ENCODE measurements around the gene GRPEL2.

The GRPEL2 gene

DNA sequence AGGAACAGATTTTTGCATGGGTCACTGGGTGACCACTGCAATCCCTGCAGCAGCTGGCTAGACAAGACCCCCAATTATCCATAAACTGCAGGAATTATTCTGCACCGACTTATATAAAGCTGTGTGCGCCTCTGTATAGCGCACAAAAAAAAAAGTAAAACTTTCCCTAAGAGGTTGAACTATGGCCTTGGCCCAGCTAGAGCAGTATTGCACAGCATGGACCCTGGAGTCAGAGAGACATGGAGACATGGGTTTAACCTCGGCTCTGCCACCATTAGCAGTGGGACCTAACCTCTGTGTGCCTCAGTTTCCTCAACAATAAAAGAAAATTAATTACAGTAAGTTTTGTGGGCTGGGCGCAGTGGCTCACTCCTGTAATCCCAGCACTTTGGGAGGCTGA is 17.1 kb upstream of the GRPEL2 start:
- no peaks in the 10 kb centered on the region for H3K36me3 Mint-ChIP-seq (ENCODE audit: low read depth)
- no peaks in the 10 kb centered on the region for H3K27me3 Mint-ChIP-seq
- no peak overlapping the region for H3K4me3 Mint-ChIP-seq
- DNase-seq (no peak), ATAC-seq (no peak)
- no peak overlapping the region for H3K27ac Mint-ChIP-seq
- no peaks in the 10 kb centered on the region for H3K9me3 Mint-ChIP-seq
- no peaks in the 10 kb centered on the region for H3K4me1 Mint-ChIP-seq

DNA sequence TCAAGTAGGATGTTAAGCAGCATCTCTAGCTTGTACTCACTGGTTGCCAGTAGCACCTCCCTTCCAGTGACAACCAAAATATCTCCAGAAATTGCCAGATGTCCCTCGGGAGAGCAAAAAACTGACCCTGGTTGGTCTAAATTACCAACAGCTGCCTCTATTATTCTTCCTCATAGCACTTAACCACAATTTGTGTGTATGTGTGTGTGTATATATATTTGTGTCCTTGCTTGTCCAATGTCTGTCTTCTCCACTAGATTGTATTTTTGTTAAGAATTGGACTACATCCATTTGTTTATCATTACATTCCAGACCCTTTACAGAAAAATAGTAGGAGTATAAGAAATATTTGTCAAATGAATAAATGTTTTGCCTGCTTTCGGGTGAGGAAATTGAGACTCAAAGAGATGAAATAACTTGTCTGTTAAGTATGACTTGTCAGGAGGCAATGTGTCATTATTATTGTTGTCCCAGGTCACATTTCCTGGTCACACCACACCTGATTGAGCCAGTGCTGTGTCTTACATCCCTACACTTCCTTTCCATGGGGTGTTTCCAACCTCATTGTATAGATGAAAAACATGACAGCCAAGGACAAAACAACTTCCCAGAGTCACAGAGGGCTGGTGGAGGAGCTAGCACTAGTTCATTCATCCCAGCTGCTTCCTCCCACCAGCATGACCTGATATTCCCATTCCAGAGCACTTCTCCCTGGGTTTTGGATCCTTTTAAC is 11.4 kb upstream of the GRPEL2 start:
- Mint-ChIP-seq H3K36me3 (ENCODE audit: low read depth) (no peaks in the 10 kb centered on the region), H3K4me3 (no peak overlapping the region), H3K4me1 (no peaks in the 10 kb centered on the region), H3K27me3 (peaks cover 3% of the 10 kb centered on the region), H3K9me3 (no peaks in the 10 kb centered on the region), H3K27ac (no peak overlapping the region)
- DNase-seq, result no peak
- ATAC-seq, result no peak

DNA sequence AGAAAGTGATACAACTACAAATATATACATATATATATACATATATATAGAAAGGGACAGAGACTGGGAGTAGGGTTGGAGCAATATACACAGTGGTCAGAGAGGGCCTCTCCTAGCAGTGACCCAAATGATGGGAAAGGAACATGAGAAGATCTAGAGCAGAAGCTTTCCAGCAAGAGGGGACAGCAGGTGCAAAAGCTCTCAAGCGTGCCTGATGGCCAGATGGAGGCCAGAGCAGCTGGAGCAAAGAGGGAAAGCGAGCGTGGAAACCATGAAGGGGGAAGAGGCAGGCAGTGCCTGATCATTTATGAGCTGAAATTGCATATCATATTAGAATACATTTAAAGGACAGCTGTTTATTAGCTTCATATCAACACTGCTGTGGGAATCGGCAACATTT is 7.6 kb upstream of the GRPEL2 start:
- Mint-ChIP-seq H3K27me3 (peaks cover 3% of the 10 kb centered on the region), H3K4me1 (no peaks in the 10 kb centered on the region), H3K9me3 (no peaks in the 10 kb centered on the region), H3K27ac (no peak overlapping the region), H3K36me3 (ENCODE audit: low read depth) (no peaks in the 10 kb centered on the region), H3K4me3 (no peak overlapping the region)
- ATAC-seq (no peak), DNase-seq (no peak)

DNA sequence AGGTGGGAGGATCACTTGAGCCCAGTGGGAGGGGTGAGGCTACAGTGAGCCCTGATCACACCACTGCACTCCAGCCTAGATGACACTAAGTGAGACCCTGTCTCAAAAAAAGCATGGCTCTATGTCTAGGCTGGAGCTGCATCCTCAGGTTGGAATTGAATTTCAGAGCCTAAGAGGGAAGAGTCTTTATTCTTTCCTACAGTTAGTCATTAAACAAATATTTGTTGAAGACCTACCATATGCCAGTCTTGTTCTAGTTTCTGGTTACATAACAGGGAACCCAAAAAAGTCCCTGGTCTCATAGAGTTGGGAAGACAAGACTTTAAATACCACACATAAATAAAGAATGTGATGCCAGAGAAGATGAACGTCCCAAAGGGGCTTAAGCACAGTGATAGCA is 6.9 kb upstream of the GRPEL2 start:
- Mint-ChIP-seq H3K4me3 (no peak overlapping the region), H3K36me3 (ENCODE audit: low read depth) (no peaks in the 10 kb centered on the region), H3K9me3 (no peaks in the 10 kb centered on the region), H3K27ac (no peak overlapping the region), H3K27me3 (peaks cover 3% of the 10 kb centered on the region), H3K4me1 (no peaks in the 10 kb centered on the region)
- DNase-seq (no peak), ATAC-seq (no peak)

DNA sequence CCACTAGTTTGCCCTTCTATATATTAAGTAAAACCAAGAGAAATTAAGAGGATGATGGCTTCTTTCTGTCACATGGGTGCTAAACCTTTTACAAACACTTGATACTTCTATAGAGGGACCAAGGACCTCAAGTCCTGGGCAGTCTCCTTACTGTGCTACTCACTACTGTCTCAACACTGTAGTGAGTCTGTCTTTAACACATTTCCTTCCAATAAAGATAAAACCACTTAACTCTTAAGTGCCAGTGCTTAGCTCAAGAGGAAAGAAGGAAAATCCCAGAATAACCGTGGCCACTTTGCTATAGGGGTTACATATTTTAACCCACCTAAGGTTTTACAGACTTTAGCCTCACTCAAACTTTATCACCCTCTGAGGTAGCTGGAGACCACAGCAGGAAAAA is 4.4 kb upstream of the GRPEL2 start:
- Mint-ChIP-seq H3K4me1 (peaks cover 15% of the 10 kb centered on the region), H3K9me3 (no peaks in the 10 kb centered on the region), H3K27ac (no peak overlapping the region), H3K27me3 (peaks cover 3% of the 10 kb centered on the region), H3K4me3 (no peak overlapping the region), H3K36me3 (ENCODE audit: low read depth) (peaks cover 6% of the 10 kb centered on the region)
- DNase-seq (no peak), ATAC-seq (no peak)

DNA sequence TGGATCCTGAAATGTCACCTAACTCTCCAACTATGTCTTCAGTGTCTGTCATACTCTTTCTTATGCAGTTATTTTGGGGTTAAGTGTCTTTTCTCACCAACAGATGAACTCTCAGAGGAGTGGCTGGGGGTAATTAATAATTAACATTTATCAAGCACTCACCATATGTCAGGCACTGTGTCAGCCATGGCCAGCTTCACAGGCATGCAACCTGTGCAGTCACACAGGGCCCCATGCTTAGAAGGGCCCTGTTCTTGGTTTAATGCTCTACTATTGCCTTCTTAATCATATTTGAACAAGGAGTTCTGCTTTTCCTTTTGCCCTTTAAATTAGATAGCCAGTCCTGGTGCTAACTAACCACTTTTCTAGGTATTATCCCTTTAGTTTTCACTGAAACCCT is 3.4 kb upstream of the GRPEL2 start:
- no peak for ATAC-seq
- Mint-ChIP-seq H3K36me3 (ENCODE audit: low read depth) (peaks cover 11% of the 10 kb centered on the region), H3K27ac (no peak overlapping the region), H3K4me1 (peaks cover 20% of the 10 kb centered on the region), H3K9me3 (no peaks in the 10 kb centered on the region), H3K27me3 (peaks cover 3% of the 10 kb centered on the region), H3K4me3 (no peak overlapping the region)
- DNase-seq, result no peak

DNA sequence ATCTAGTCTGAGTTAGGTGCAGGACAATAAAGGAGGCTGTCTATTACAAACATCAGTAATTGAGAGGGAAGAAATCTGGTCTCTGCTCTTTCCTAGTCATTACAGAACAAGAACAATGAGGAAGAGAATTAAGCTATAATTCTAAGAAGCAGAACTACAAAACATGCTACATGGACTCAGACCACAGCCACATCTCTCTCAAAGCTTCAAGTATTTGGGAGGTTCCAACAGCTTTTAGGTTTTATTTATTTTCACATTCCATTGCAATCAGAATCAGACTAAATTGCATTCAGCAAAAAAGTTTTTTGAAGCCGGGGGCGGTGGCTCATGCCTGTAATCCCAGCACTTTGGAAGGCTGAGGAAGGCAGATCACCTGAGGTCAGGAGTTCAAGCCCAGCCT is 1.1 kb upstream of the GRPEL2 start:
- H3K27me3 Mint-ChIP-seq, result no peaks in the 10 kb centered on the region
- ATAC-seq (no peak), DNase-seq (no peak)
- peak overlapping the region; percentile 11 for H3K27ac Mint-ChIP-seq
- no peaks in the 10 kb centered on the region for H3K9me3 Mint-ChIP-seq
- H3K4me1 Mint-ChIP-seq, result peaks cover 43% of the 10 kb centered on the region
- peak overlapping the region; percentile 95 for H3K4me3 Mint-ChIP-seq
- H3K36me3 Mint-ChIP-seq (ENCODE audit: low read depth), result peaks cover 34% of the 10 kb centered on the region

DNA sequence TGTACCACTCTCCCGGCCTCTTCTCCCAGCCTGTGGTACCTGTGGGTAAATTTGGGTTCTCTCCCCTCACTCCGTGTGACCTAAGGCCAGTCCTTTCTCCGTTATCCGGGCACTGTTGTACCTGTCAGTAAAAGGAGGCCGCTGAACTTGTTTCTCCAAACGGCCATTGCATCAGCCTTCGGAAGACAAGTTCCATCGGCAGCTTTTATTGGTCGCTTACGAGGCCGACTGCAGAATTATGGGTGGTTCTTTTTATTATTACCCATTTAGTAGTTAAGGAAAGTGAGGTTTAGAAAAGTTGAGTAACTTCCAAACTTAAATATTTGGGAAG is 558 bp downstream of the GRPEL2 start:
- Mint-ChIP-seq H3K27ac (peak overlapping the region; percentile 94), H3K4me3 (peak overlapping the region; percentile 95), H3K9me3 (no peaks in the 10 kb centered on the region), H3K4me1 (peaks cover 58% of the 10 kb centered on the region), H3K27me3 (no peaks in the 10 kb centered on the region), H3K36me3 (ENCODE audit: low read depth) (peaks cover 51% of the 10 kb centered on the region)
- ATAC-seq, result no peak
- peak; percentile 25 for DNase-seq

DNA sequence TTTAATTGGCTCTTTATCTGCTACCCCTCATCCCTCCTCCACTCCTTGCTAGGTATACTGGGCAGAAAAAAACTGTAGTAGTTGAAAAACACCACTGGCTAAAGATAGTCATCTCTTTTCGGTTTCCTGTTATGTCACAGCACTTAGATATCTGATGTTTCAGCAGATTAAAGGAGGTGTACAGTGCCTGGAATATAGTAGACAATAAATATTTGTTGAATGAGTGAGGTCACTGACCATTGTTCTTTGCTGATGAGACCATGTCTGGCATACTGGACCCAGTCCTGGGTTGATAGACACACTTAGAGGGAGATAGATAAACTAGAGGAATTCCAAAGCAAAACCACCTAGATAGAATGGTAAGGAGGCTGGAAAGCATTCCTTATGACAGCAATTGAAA is 3.2 kb downstream of the GRPEL2 start:
- Mint-ChIP-seq H3K27ac (peak overlapping the region; percentile 82), H3K4me3 (peak overlapping the region; percentile 95), H3K27me3 (no peaks in the 10 kb centered on the region), H3K36me3 (ENCODE audit: low read depth) (peaks cover 74% of the 10 kb centered on the region), H3K9me3 (no peaks in the 10 kb centered on the region), H3K4me1 (peaks cover 79% of the 10 kb centered on the region)
- ATAC-seq, result no peak
- no peak for DNase-seq

DNA sequence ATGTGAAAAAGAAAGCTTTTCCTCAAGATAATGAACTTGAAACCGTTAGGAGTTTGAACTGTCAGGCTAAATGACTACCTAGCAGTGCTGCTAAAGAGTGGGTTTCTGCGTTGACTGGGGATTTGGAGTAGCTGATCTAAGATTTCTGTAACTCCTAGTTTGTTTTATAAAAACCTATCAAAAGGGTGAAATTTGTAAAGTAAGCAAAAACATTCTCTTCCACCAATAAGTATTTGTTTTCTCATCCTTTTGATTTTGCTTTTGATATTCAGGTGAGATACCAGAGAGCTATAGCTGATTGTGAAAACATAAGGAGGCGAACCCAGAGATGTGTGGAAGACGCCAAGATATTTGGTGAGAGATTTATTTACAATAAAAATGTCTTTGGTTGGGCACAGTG is 4.1 kb downstream of the GRPEL2 start:
- Mint-ChIP-seq H3K4me1 (peaks cover 78% of the 10 kb centered on the region), H3K36me3 (ENCODE audit: low read depth) (peaks cover 81% of the 10 kb centered on the region), H3K27me3 (no peaks in the 10 kb centered on the region), H3K27ac (no peak overlapping the region), H3K4me3 (no peak overlapping the region), H3K9me3 (no peaks in the 10 kb centered on the region)
- ATAC-seq, result no peak
- no peak for DNase-seq

DNA sequence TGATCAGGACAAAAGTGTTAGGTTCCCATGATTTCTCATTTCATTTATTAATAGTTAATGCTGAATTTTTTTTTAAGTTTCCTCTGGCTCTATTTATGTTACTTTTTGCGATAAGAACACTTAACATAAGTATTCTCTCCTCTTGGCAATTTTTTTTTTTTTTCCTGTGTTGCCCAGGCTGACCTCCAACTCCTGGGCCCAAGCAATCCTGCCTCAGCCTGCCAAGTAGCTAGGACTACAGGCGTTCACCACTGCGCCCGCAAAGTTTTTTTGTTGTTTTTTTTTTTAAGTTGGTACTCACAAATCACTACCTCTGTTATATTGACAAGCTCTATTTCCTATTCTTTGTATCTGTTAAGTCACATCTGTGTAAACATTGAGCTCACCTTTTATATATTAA is 6.9 kb downstream of the GRPEL2 start:
- Mint-ChIP-seq H3K36me3 (ENCODE audit: low read depth) (peaks cover 81% of the 10 kb centered on the region), H3K27ac (no peak overlapping the region), H3K4me1 (peaks cover 83% of the 10 kb centered on the region), H3K4me3 (no peak overlapping the region), H3K27me3 (no peaks in the 10 kb centered on the region), H3K9me3 (no peaks in the 10 kb centered on the region)
- ATAC-seq (no peak), DNase-seq (no peak)

DNA sequence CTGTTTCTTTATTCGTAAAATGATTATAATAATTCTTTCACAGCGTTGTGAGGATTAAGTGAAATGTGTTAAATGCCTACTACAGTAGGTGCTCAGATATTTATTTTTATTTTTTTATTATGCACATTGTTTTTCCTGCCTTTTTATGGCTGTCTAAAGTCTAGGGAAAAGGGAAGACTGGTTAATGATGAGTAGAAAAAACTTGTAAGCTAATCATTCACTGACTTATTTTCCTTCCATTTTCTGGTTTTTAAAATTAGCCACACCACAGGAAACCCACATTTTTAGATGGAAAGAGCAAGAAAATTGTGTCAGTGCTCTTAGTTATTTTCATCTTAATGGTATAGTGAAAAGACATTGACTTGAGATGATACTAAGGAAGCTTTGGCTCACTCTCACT is 8.6 kb downstream of the GRPEL2 start:
- no peak overlapping the region for H3K4me3 Mint-ChIP-seq
- no peaks in the 10 kb centered on the region for H3K27me3 Mint-ChIP-seq
- peak overlapping the region; percentile 13 for H3K27ac Mint-ChIP-seq
- peaks cover 64% of the 10 kb centered on the region for H3K36me3 Mint-ChIP-seq (ENCODE audit: low read depth)
- ATAC-seq, result no peak
- no peaks in the 10 kb centered on the region for H3K9me3 Mint-ChIP-seq
- H3K4me1 Mint-ChIP-seq, result peaks cover 77% of the 10 kb centered on the region
- DNase-seq, result no peak

DNA sequence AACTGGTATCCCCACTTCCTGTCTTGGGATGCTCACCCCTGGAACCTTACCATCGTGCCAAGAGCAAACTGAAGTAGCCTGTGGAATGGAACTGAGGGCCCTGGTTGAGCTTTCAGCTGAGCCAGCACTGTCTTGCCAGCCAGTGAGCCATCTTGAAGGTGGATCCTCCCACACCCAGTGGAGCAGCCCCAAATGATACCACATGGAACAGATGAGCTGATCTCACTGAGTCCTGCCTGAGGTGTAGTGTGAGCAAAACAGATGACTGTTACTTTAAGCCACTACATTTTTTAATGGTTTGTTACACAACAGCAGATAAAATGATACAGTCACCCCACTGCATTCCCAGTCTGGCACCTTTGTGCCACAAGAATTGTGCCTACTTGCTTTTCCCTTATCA is 10.4 kb downstream of the GRPEL2 start:
- Mint-ChIP-seq H3K9me3 (no peaks in the 10 kb centered on the region), H3K27me3 (no peaks in the 10 kb centered on the region), H3K36me3 (ENCODE audit: low read depth) (peaks cover 48% of the 10 kb centered on the region), H3K27ac (peak overlapping the region; percentile 53), H3K4me3 (no peak overlapping the region), H3K4me1 (peaks cover 77% of the 10 kb centered on the region)
- DNase-seq (no peak), ATAC-seq (no peak)

DNA sequence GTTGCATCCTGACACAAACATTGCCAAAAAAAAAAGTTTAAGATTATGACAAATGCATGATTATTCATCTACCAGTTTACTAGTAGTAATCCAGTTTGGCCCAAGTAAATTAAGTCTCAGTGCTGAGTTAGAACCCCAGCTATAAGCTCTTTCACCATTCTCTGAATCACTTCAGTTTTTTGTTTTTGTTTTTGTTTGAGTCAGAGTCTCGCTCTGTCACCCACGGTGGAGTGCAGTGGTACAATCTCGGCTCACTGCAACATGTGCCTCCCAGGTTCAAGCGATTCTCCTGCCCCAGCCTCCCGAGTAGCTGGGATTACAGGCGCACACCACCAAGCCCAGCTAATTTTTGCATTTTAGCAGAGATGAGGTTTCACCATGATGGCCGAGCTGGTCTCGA is 11.1 kb downstream of the GRPEL2 start:
- Mint-ChIP-seq H3K27me3 (no peaks in the 10 kb centered on the region), H3K4me1 (peaks cover 74% of the 10 kb centered on the region), H3K4me3 (peak overlapping the region; percentile 39), H3K9me3 (no peaks in the 10 kb centered on the region), H3K36me3 (ENCODE audit: low read depth) (peaks cover 41% of the 10 kb centered on the region), H3K27ac (no peak overlapping the region)
- DNase-seq (no peak), ATAC-seq (no peak)

DNA sequence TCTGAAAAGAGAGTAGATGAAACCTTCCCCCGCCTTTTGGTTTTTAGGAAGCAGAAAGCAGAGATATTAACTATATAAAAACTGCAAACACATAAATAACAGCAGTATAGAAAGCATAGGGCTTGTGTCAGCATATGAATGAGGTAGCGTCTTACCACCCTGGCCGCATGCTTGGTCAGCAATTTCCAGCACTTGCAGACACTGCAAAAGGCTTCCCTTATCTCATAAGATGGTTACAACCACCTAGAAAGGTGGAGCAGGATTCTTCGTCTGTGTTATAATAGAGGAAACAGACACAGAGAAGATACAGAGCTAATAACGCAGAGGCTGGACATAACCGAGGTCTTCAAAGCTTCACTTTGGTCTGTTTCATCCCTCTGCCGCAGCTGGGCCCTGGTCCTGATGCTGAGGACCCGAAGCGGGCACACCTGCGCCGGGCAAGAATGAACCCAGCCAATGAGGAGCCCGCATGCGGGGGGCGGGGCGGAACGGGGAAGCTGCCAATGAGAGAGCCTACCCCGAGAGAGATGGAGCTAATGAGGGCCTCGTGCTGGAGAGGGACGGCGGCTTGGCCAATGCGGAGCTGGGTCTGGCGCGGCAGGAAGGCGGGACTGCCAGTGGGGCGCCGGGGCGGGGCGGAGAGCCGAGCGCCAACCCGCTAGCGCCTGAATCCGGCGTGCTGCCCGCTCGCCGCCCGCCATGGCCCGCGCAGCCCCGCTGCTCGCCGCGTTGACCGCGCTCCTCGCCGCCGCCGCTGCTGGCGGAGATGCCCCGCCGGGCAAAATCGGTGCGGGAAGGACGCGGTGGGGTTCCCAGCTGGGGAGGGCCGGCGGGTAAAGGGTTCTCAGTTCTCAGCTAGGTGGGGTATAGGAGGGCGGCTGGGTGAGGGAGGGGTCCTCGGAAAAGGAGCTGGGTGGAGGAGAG is 12.3 kb downstream of the GRPEL2 start, which contains the start of gene PCYOX1L:
TSS of gene PCYOX1L (plus strand) at position 677 of the 924 bp plus-strand sequence. CDS start at position 700, 23 bp downstream.
- peak; percentile 99 for ATAC-seq
- H3K27ac Mint-ChIP-seq, result peak within 1 kb of the TSS; percentile 89

More for the DNA sequence above, 12.3 kb downstream of the GRPEL2 start, which contains the start of gene PCYOX1L:
- Mint-ChIP-seq H3K36me3 (ENCODE audit: low read depth) (peaks cover 29% of the 10 kb centered on the region), H3K4me1 (peaks cover 62% of the 10 kb centered on the region), H3K9me3 (no peaks in the 10 kb centered on the region), H3K27me3 (no peaks in the 10 kb centered on the region), H3K4me3 (peak within 1 kb of the TSS; percentile 95)
- peak; percentile 98 for DNase-seq
